Body of pancreas (tissue), 4 donors: ENCODE results near the gene OR11L1. TPM values are rescaled to one million over a fixed set of nuclear protein-coding genes. Genes with fewer than 3 reads are reported as not detected.

Source experiments
- ATAC-seq: fragments of 150-250 bp; one replicate; pipeline ENCODE4 v1.9.1; 2016
- DNase-seq, 4 donors: peaks; one replicate each; pipeline ENCODE4 v3.0.0-alpha.2; 2019
- H3K27ac ChIP-seq, 4 donors: fragments of 200-600 bp; sonication (generic); 1 replicate in 3 of 4; 2 replicates in 1 of 4; pipeline versions ENCODE4 v1.5.1 to v1.6.1; 2016 to 2019; ENCODE audit warnings: mild to moderate bottlenecking in 1 of 4, mixed read lengths in 1 of 4, moderate library complexity in 1 of 4
- H3K27me3 ChIP-seq, 2 donors: fragments of 200-600 bp; sonication (generic); one replicate each; pipeline ENCODE4 v1.6.0; 2016; ENCODE audit warnings: mild to moderate bottlenecking in 1 of 2
- H3K36me3 ChIP-seq, 2 donors: fragments of 200-600 bp; sonication (generic); replicated peaks in 1 of 2; 2 replicates each; pipeline ENCODE4 v1.5.1; 2016; ENCODE audit warnings: low read depth in 2 of 2; ENCODE audit not compliant: insufficient read depth in 1 of 2
- H3K4me1 ChIP-seq: fragments of 200-600 bp; sonication (generic); one replicate; pipeline ENCODE4 v1.6.0; 2016
- H3K4me3 ChIP-seq, 2 donors: fragments of 200-600 bp; sonication (generic); 1 replicate in 1 of 2; 2 replicates in 1 of 2; pipeline ENCODE4 v1.5.1; 2016 to 2019
- H3K9me3 ChIP-seq, 3 donors: fragments of 200-600 bp; sonication (generic); 1 replicate in 2 of 3; 2 replicates in 1 of 3; pipeline ENCODE4 v1.5.1; 2016
- CTCF ChIP-seq, 7 experiments: fragments of 450-650 bp in 4 of 7; fragments of 200-600 bp in 3 of 7; sonication (generic) in 3 of 7; IDR thresholded peaks; one replicate each; pipeline ENCODE4 v1.5.1; 2016 to 2019; ENCODE audit warnings: antibody characterized with exemption in 7 of 7
- POLR2A ChIP-seq, 3 donors: fragments of 450-650 bp; IDR thresholded peaks; one replicate each; pipeline ENCODE4 v1.6.1; 2016; ENCODE audit warnings: antibody characterized with exemption in 3 of 3, mild to moderate bottlenecking in 2 of 3
- WGBS, 2 donors: methylation state at CpG; one replicate each; pipeline ENCODE4 v1.1.5; 2017; 5-methylcytosine and 5-hydroxymethylcytosine counted together
- intact Hi-C: fragments of 100-400 bp; cut with DNase I; formaldehyde crosslinking; loops from one replicate; pipeline ENCODE4 v1.15.1; 2023
- total RNA-seq, 2 donors: library from RNA; depleted of rRNA; stranded (reverse); fragments of >200 nt; gene quantifications; one replicate each; pipeline ENCODE4 v1.1.0, GENCODE V29; 2016

The OR11L1 gene
- total RNA-seq, 2 donors from 2014 or later: not detected

- no peak for DNase-seq
- intact Hi-C loops: no loop called here
Observed at GRCh38 chr1:247825362-247825761, 16.3 kb downstream of the OR11L1 start.

GRCh38 chr1:247824023-247824422, 17.7 kb downstream of the OR11L1 start, which contains the start of gene OR14A16:
TSS of gene OR14A16 (minus strand) at chr1:247824119. CDS start at chr1:247815729, 8,390 bp downstream.
- ATAC-seq: no peak
- Histone ChIP-seq H3K9me3 (no peaks in the 10 kb centered on the region), H3K4me1 (no peaks in the 10 kb centered on the region), H3K27me3 (no peaks in the 10 kb centered on the region), H3K4me3 (no peak within 1 kb of the TSS), H3K27ac (no peak within 1 kb of the TSS), H3K36me3 (no peaks in the 10 kb centered on the region)
- DNase-seq: no peak
- intact Hi-C loops: no loop called here
- WGBS, 2 donors: 26 to 34% methylated on average over 6 of the region's 6 CpGs
- TF ChIP-seq POLR2A (IDR thresholded peaks at IDR 0.05) (no peak), CTCF (IDR thresholded peaks at IDR 0.05) (no peak)

More at GRCh38 chr1:247825362-247825761, 16.3 kb downstream of the OR11L1 start:
- Histone ChIP-seq H3K9me3 (no peaks in the 10 kb centered on the region), H3K36me3 (no peaks in the 10 kb centered on the region), H3K4me3 (no peak overlapping the region), H3K4me1 (no peaks in the 10 kb centered on the region), H3K27me3 (no peaks in the 10 kb centered on the region), H3K27ac (no peak overlapping the region)
- 66 to 84% methylated on average over 11 to 12 of the region's 13 CpGs for WGBS, 2 donors
- TF ChIP-seq CTCF (IDR thresholded peaks at IDR 0.05): no peak
- no peak for TF ChIP-seq POLR2A (IDR thresholded peaks at IDR 0.05)
- no peak for ATAC-seq

- DNase-seq (no peak), ATAC-seq (no peak)
- TF ChIP-seq POLR2A (IDR thresholded peaks at IDR 0.05): no peak
- no peak for TF ChIP-seq CTCF (IDR thresholded peaks at IDR 0.05)
- Histone ChIP-seq H3K27ac (no peak overlapping the region), H3K9me3 (no peaks in the 10 kb centered on the region), H3K27me3 (no peaks in the 10 kb centered on the region), H3K4me3 (no peak overlapping the region), H3K4me1 (no peaks in the 10 kb centered on the region), H3K36me3 (no peaks in the 10 kb centered on the region)
- intact Hi-C loops: no loop called here
- WGBS, 2 donors: 58 to 69% methylated on average over 2 of the region's 2 CpGs
Observed at GRCh38 chr1:247822060-247822459, 19.6 kb downstream of the OR11L1 start.

- no peaks in the 10 kb centered on the region for H3K36me3 ChIP-seq
- H3K9me3 ChIP-seq: no peaks in the 10 kb centered on the region
- H3K27me3 ChIP-seq: no peaks in the 10 kb centered on the region
- DNase-seq: no peak
- H3K4me1 ChIP-seq: no peaks in the 10 kb centered on the region
- TF ChIP-seq CTCF (IDR thresholded peaks at IDR 0.05): no peak
- no peak for TF ChIP-seq POLR2A (IDR thresholded peaks at IDR 0.05)
- intact Hi-C loops: no loop called here
- 28 to 33% methylated on average over 2 of the region's 2 CpGs for WGBS, 2 donors
- no peak overlapping the region for H3K27ac ChIP-seq
- H3K4me3 ChIP-seq: no peak overlapping the region
- no peak for ATAC-seq
Observed at GRCh38 chr1:247812637-247813036, 29.1 kb downstream of the OR11L1 start.

- whole genome bisulfite sequencing, 2 donors: 15 to 20% methylated on average over 2 of the region's 2 CpGs
- Histone ChIP-seq H3K9me3 (no peaks in the 10 kb centered on the region), H3K4me3 (no peak overlapping the region), H3K27me3 (no peaks in the 10 kb centered on the region), H3K4me1 (no peaks in the 10 kb centered on the region), H3K36me3 (no peaks in the 10 kb centered on the region), H3K27ac (no peak overlapping the region)
- ATAC-seq: no peak
- TF ChIP-seq CTCF (IDR thresholded peaks at IDR 0.05) (no peak), POLR2A (IDR thresholded peaks at IDR 0.05) (no peak)
- DNase-seq: no peak
- intact Hi-C loops: no loop called here
Observed at GRCh38 chr1:247797518-247797917, 44.2 kb downstream of the OR11L1 start.
